Peyer's patch (tissue), 4 donors: ENCODE data around the gene SORCS1. TPM values are rescaled to one million over a fixed set of nuclear protein-coding genes. Genes with fewer than 3 reads are reported as not detected.

Source experiments
- DNase-seq, 3 donors: peaks; one replicate each; pipeline ENCODE4 v3.0.0-alpha.2; 2017 to 2019
- H3K27ac ChIP-seq, 4 donors: fragments of 200-600 bp; sonication (generic); one replicate each; pipeline ENCODE4 v1.5.1; 2016 to 2019
- H3K27me3 ChIP-seq, 2 donors: fragments of 200-600 bp; sonication (generic); one replicate each; pipeline ENCODE4 v1.5.1; 2019
- H3K36me3 ChIP-seq, 3 donors: fragments of 200-600 bp; sonication (generic); one replicate each; pipeline ENCODE4 v1.5.1; 2016 to 2019
- H3K4me1 ChIP-seq, 4 donors: fragments of 200-600 bp; sonication (generic); one replicate each; pipeline ENCODE4 v1.5.1; 2016 to 2019
- H3K4me3 ChIP-seq, 4 donors: fragments of 200-600 bp; sonication (generic); 1 replicate in 3 of 4; 2 replicates in 1 of 4; pipeline ENCODE4 v1.5.1; 2016 to 2019; ENCODE audit warnings: mild to moderate bottlenecking in 1 of 4
- H3K9me3 ChIP-seq, 4 donors: fragments of 200-600 bp; sonication (generic); one replicate each; pipeline ENCODE4 v1.5.1; 2016 to 2019; ENCODE audit warnings: mild to moderate bottlenecking in 1 of 4
- POLR2A ChIP-seq, 2 donors: fragments of 450-650 bp; IDR thresholded peaks; one replicate each; pipeline ENCODE4 v1.5.1; 2017; ENCODE audit warnings: antibody characterized with exemption in 2 of 2, mild to moderate bottlenecking in 2 of 2, moderate library complexity in 2 of 2
- total RNA-seq, 4 donors: library from RNA; depleted of rRNA; stranded (reverse); fragments of >200 nt; gene quantifications; one replicate each; pipeline ENCODE4 v1.1.0, GENCODE V29; 2016
- TF ChIP-seq, protein P1 (sequence below), 6 experiments: fragments of 450-650 bp in 4 of 6; fragments of 200-600 bp in 2 of 6; sonication (generic) in 1 of 6; IDR thresholded peaks; one replicate each; pipeline ENCODE4 v1.5.1; 2017 to 2019; ENCODE audit warnings: antibody characterized with exemption in 6 of 6, mild to moderate bottlenecking in 3 of 6, moderate library complexity in 1 of 6

The SORCS1 gene
- total RNA-seq, 4 donors from 2014 or later: 0.53 to 5.9 (median 2.4) TPM

GRCh38 chr10:106997721-106998120, 166.8 kb downstream of the SORCS1 start:
- no peak overlapping the region for H3K4me3 ChIP-seq
- TF ChIP-seq, protein P1, sequence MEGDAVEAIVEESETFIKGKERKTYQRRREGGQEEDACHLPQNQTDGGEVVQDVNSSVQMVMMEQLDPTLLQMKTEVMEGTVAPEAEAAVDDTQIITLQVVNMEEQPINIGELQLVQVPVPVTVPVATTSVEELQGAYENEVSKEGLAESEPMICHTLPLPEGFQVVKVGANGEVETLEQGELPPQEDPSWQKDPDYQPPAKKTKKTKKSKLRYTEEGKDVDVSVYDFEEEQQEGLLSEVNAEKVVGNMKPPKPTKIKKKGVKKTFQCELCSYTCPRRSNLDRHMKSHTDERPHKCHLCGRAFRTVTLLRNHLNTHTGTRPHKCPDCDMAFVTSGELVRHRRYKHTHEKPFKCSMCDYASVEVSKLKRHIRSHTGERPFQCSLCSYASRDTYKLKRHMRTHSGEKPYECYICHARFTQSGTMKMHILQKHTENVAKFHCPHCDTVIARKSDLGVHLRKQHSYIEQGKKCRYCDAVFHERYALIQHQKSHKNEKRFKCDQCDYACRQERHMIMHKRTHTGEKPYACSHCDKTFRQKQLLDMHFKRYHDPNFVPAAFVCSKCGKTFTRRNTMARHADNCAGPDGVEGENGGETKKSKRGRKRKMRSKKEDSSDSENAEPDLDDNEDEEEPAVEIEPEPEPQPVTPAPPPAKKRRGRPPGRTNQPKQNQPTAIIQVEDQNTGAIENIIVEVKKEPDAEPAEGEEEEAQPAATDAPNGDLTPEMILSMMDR (IDR thresholded peaks at IDR 0.05): no peak
- TF ChIP-seq POLR2A (IDR thresholded peaks at IDR 0.05): no peak
- no peaks in the 10 kb centered on the region for H3K9me3 ChIP-seq
- H3K36me3 ChIP-seq: no peaks in the 10 kb centered on the region
- H3K27me3 ChIP-seq: no peaks in the 10 kb centered on the region
- H3K27ac ChIP-seq: no peak overlapping the region
- no peak for DNase-seq
- H3K4me1 ChIP-seq: no peaks in the 10 kb centered on the region

GRCh38 chr10:106996510-106996909, 168.0 kb downstream of the SORCS1 start:
- Histone ChIP-seq H3K4me3 (no peak overlapping the region), H3K27ac (no peak overlapping the region), H3K9me3 (no peaks in the 10 kb centered on the region), H3K36me3 (no peaks in the 10 kb centered on the region), H3K27me3 (no peaks in the 10 kb centered on the region), H3K4me1 (no peaks in the 10 kb centered on the region)
- TF ChIP-seq, protein P1 (IDR thresholded peaks at IDR 0.05): no peak
- TF ChIP-seq POLR2A (IDR thresholded peaks at IDR 0.05): no peak
- no peak for DNase-seq

- Histone ChIP-seq H3K27me3 (no peaks in the 10 kb centered on the region), H3K9me3 (no peaks in the 10 kb centered on the region), H3K4me3 (no peak overlapping the region), H3K4me1 (no peaks in the 10 kb centered on the region), H3K27ac (no peak overlapping the region), H3K36me3 (no peaks in the 10 kb centered on the region)
- no peak for DNase-seq
- TF ChIP-seq POLR2A (IDR thresholded peaks at IDR 0.05): no peak
- TF ChIP-seq, protein P1 (IDR thresholded peaks at IDR 0.05): no peak
Measured at GRCh38 chr10:106992055-106992454, 172.5 kb downstream of the SORCS1 start.

DNA sequence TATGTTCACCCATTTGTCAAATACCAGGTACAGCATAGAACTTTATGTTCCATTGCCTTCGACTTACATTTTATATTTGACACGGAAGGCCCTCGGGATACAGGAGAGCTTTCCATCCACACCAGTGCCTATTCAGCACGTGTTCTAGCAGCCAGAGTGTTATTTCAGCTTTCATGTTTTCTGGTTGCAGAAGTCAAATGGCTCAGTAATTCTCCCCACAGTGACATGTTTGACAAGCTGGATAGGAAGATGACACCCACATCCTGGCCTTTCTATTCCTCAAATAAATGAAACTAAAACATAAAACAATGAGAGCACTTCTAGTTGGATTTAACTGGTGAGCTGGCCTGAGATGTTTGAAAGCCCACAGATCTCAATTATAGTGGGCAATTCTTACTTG, 173.4 kb downstream of the SORCS1 start:
- DNase-seq: no peak
- Histone ChIP-seq H3K4me3 (no peak overlapping the region), H3K27ac (no peak overlapping the region), H3K36me3 (no peaks in the 10 kb centered on the region), H3K9me3 (no peaks in the 10 kb centered on the region), H3K4me1 (no peaks in the 10 kb centered on the region), H3K27me3 (no peaks in the 10 kb centered on the region)
- TF ChIP-seq POLR2A (IDR thresholded peaks at IDR 0.05): no peak
- TF ChIP-seq, protein P1 (IDR thresholded peaks at IDR 0.05): no peak

- no peaks in the 10 kb centered on the region for H3K27me3 ChIP-seq
- no peak overlapping the region for H3K4me3 ChIP-seq
- no peaks in the 10 kb centered on the region for H3K9me3 ChIP-seq
- DNase-seq: no peak
- H3K27ac ChIP-seq: no peak overlapping the region
- H3K4me1 ChIP-seq: no peaks in the 10 kb centered on the region
- no peaks in the 10 kb centered on the region for H3K36me3 ChIP-seq
- TF ChIP-seq, protein P1 (IDR thresholded peaks at IDR 0.05): no peak
- TF ChIP-seq POLR2A (IDR thresholded peaks at IDR 0.05): no peak
Measured at GRCh38 chr10:106987362-106987761, 177.1 kb downstream of the SORCS1 start.

GRCh38 chr10:106982268-106982667, 182.2 kb downstream of the SORCS1 start:
- no peak for TF ChIP-seq POLR2A (IDR thresholded peaks at IDR 0.05)
- no peaks in the 10 kb centered on the region for H3K36me3 ChIP-seq
- no peak overlapping the region for H3K4me3 ChIP-seq
- H3K27me3 ChIP-seq: no peaks in the 10 kb centered on the region
- H3K4me1 ChIP-seq: no peaks in the 10 kb centered on the region
- no peak for DNase-seq
- no peak overlapping the region for H3K27ac ChIP-seq
- H3K9me3 ChIP-seq: no peaks in the 10 kb centered on the region
